GOT3 (cell line): ENCODE data around the gene NECAB3.

Source experiments
- DNase-seq: peaks from one replicate; lab custom pipeline; 2025; ENCODE audit warnings: mixed read lengths; lab: John Stamatoyannopoulos, UW

Gene NECAB3

GRCh38 chr20:33696448-33696847 is 22.2 kb upstream of the NECAB3 start:
- no peak for DNase-seq

- no peak for DNase-seq
Observed at GRCh38 chr20:33694639-33695012, 20.4 kb upstream of the NECAB3 start.

GRCh38 chr20:33693741-33694638 is 19.8 kb upstream of the NECAB3 start:
- DNase-seq, result no peak

- DNase-seq, result no peak
Observed at GRCh38 chr20:33693289-33693688, 19.1 kb upstream of the NECAB3 start.

GRCh38 chr20:33689973-33690372 is 15.7 kb upstream of the NECAB3 start:
- no peak for DNase-seq

GRCh38 chr20:33689493-33689892 is 15.3 kb upstream of the NECAB3 start:
- DNase-seq, result no peak

- no peak for DNase-seq
Observed at GRCh38 chr20:33688938-33689424, 14.8 kb upstream of the NECAB3 start.

GRCh38 chr20:33687993-33688937 is 14.0 kb upstream of the NECAB3 start:
- no peak for DNase-seq

GRCh38 chr20:33687370-33687915 is 13.2 kb upstream of the NECAB3 start:
- DNase-seq, result no peak

GRCh38 chr20:33686984-33687366 is 12.7 kb upstream of the NECAB3 start:
- no peak for DNase-seq

GRCh38 chr20:33686100-33686983 is 12.1 kb upstream of the NECAB3 start, which contains the start of gene E2F1:
Gene E2F1 (minus strand): TSS chr20:33686385. CDS start chr20:33686264, 121 bp downstream.
- peak; percentile 90 for DNase-seq

GRCh38 chr20:33685328-33686099 is 11.3 kb upstream of the NECAB3 start:
- no peak for DNase-seq

- DNase-seq, result no peak
Observed at GRCh38 chr20:33684533-33685327, 10.5 kb upstream of the NECAB3 start.

- DNase-seq, result no peak
Observed at GRCh38 chr20:33681728-33682353, 7.6 kb upstream of the NECAB3 start.

GRCh38 chr20:33681288-33681687 is 7.1 kb upstream of the NECAB3 start:
- no peak for DNase-seq

GRCh38 chr20:33680686-33681085 is 6.5 kb upstream of the NECAB3 start:
- DNase-seq, result no peak

- DNase-seq, result no peak
Observed at GRCh38 chr20:33679758-33680485, 5.7 kb upstream of the NECAB3 start.

GRCh38 chr20:33677991-33678702 is 3.9 kb upstream of the NECAB3 start:
- no peak for DNase-seq
